OCI-LY7 (cell line): ENCODE measurements around the gene UBXN11. TPM values are rescaled to one million over a fixed set of nuclear protein-coding genes. Genes with fewer than 3 reads are reported as not detected.

Experiments used
- BruUV-seq: library from RNA; stranded (reverse); fragments of 400-500 nt; replicated peaks from 2 replicates; lab custom pipeline; 2021; lab: Mats Ljungman, UMichigan
- CTCF ChIA-PET: fragments of 300-600 bp; sonication (Branson Sonifier 250); formaldehyde crosslinking; loops from one replicate; lab custom pipeline; 2022; ENCODE audit warnings: antibody characterized with exemption; ENCODE audit not compliant: unreplicated experiment; lab: Charles Lee
- POLR2A ChIA-PET: fragments of 300-600 bp; sonication (Branson Sonifier 250); formaldehyde crosslinking; loops from one replicate; lab custom pipeline; 2022; ENCODE audit warnings: antibody characterized with exemption; lab: Charles Lee
- DNase-seq: peaks from one replicate; pipeline ENCODE4 v3.0.0-alpha.2; 2015; ENCODE audit warnings: low spot score
- H2AFZ ChIP-seq: fragments of 200-600 bp; sonication (generic), shearing (Covaris generic); 2 replicates; pipeline ENCODE4 v1.6.1; 2014; ENCODE audit warnings: mild to moderate bottlenecking, antibody characterized with exemption, low read length, moderate library complexity
- H3K27ac ChIP-seq: fragments of 200-600 bp; sonication (generic); 2 replicates; pipeline ENCODE4 v1.5.1; 2014; ENCODE audit warnings: mixed run types, low read depth, mild to moderate bottlenecking, moderate library complexity, low read length, inconsistent platforms; ENCODE audit not compliant: poor library complexity, severe bottlenecking
- H3K36me3 ChIP-seq: fragments of 200-600 bp; sonication (generic); 2 replicates; pipeline ENCODE4 v1.6.1; 2014; ENCODE audit warnings: mild to moderate bottlenecking, antibody characterized with exemption, low read length, moderate library complexity, mixed read lengths; ENCODE audit not compliant: insufficient read depth
- H3K4me1 ChIP-seq: fragments of 200-600 bp; sonication (generic); 2 replicates; pipeline ENCODE4 v1.5.1; 2014; ENCODE audit warnings: mild to moderate bottlenecking, low read length; ENCODE audit not compliant: insufficient read depth, poor library complexity, severe bottlenecking
- H3K4me2 ChIP-seq: fragments of 200-600 bp; sonication (generic); 2 replicates; pipeline ENCODE4 v1.6.1; 2014; ENCODE audit warnings: mild to moderate bottlenecking, low read length
- H3K4me3 ChIP-seq: fragments of 200-600 bp; sonication (generic); 2 replicates; pipeline ENCODE4 v1.5.1; 2014; ENCODE audit warnings: mild to moderate bottlenecking, low read depth, low read length; ENCODE audit not compliant: poor library complexity, severe bottlenecking
- H3K79me2 ChIP-seq: fragments of 200-600 bp; sonication (generic); 2 replicates; pipeline ENCODE4 v1.6.1; 2016; ENCODE audit warnings: low read depth, mild to moderate bottlenecking, low read length, moderate library complexity, mixed read lengths; ENCODE audit not compliant: insufficient read depth
- H3K9me2 ChIP-seq: fragments of 200-600 bp; sonication (generic); 2 replicates; pipeline ENCODE4 v1.6.1; 2016; ENCODE audit warnings: mild to moderate bottlenecking, low read length, mixed read lengths; ENCODE audit not compliant: insufficient read depth
- H3K9me3 ChIP-seq: fragments of 200-600 bp; sonication (generic); 2 replicates; pipeline ENCODE4 v1.6.1; 2014; ENCODE audit warnings: mild to moderate bottlenecking, mixed run types, low read length, mixed read lengths
- H4K20me1 ChIP-seq: fragments of 200-600 bp; sonication (generic); 2 replicates; pipeline ENCODE4 v1.6.1; 2014; ENCODE audit warnings: mild to moderate bottlenecking, antibody characterized with exemption, low read length, moderate library complexity, mixed read lengths; ENCODE audit not compliant: insufficient read depth
- CTCF ChIP-seq: fragments of 200-600 bp; sonication (generic); conservative IDR thresholded peaks from 2 replicates; pipeline ENCODE4 v1.5.1; 2014; ENCODE audit warnings: mild to moderate bottlenecking, antibody characterized with exemption, low read length, moderate library complexity, mixed read lengths
- EZH2phosphoT487 ChIP-seq: fragments of 200-600 bp; sonication (generic); IDR thresholded peaks from 2 replicates; pipeline ENCODE4 v1.6.1; 2018; ENCODE audit warnings: low read depth, borderline replicate concordance, mild to moderate bottlenecking, mixed run types, antibody characterized with exemption, low read length, moderate library complexity, mixed read lengths
- intact Hi-C: fragments of 100-400 bp; cut with micrococcal nuclease; formaldehyde crosslinking; loops from one replicate; pipeline ENCODE4 v1.10.0; 2022; ENCODE audit not compliant: unreplicated experiment
- total RNA-seq, 2 experiments: library from RNA; depleted of rRNA in 1 of 2; stranded (reverse); fragments of >200 nt in 1 of 2; shearing (Covaris generic) in 1 of 2; gene quantifications; 2 replicates each; pipeline ENCODE4 v1.2.3, GENCODE V29; 2014 to 2022

The UBXN11 gene
- total RNA-seq, 2 experiments from 2014 or later, result 75.8 to 111 TPM

DNA sequence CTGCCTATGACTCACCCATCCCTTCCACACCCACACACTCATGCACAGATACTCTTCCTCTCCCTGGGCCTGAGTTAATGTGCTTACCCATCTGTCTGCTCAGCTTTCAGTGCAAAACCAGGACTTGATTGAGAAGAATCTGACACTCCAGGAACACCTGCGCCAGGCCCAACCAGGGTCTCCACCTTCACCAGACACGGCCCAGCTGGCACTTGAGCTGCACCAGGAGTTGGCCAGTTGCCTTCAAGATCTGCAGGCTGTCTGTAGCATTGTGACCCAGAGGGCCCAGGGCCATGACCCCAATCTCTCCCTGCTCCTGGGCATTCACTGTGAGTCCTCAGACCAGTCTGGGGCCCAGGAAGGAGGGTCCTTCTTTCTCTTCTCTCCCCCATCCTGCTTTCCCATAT lies 30.0 kb downstream of the UBXN11 start:
- H3K9me2 ChIP-seq, result no peaks in the 10 kb centered on the region
- H2AFZ ChIP-seq, result no peak overlapping the region
- intact Hi-C loops, result no loop called here
- H3K9me3 ChIP-seq, result no peaks in the 10 kb centered on the region
- no TSS peak for BruUV-seq
- no peak overlapping the region for H3K4me2 ChIP-seq
- ChIA-PET CTCF (no interaction called here), POLR2A (interaction anchor here (0.5 to 1.0 kb wide), 2 partner anchors 39 to 40 kb away, joined by 3 to 4 read pairs; no protein-coding TSS in a partner anchor)
- peaks cover 30% of the 10 kb centered on the region for H3K4me1 ChIP-seq
- DNase-seq, result no peak
- H3K27ac ChIP-seq, result no peak overlapping the region
- H4K20me1 ChIP-seq, result no peaks in the 10 kb centered on the region
- no peaks in the 10 kb centered on the region for H3K79me2 ChIP-seq
- H3K36me3 ChIP-seq, result peaks cover 83% of the 10 kb centered on the region
- H3K4me3 ChIP-seq, result no peak overlapping the region
- TF ChIP-seq CTCF (no peak), EZH2phosphoT487 (no peak)

DNA sequence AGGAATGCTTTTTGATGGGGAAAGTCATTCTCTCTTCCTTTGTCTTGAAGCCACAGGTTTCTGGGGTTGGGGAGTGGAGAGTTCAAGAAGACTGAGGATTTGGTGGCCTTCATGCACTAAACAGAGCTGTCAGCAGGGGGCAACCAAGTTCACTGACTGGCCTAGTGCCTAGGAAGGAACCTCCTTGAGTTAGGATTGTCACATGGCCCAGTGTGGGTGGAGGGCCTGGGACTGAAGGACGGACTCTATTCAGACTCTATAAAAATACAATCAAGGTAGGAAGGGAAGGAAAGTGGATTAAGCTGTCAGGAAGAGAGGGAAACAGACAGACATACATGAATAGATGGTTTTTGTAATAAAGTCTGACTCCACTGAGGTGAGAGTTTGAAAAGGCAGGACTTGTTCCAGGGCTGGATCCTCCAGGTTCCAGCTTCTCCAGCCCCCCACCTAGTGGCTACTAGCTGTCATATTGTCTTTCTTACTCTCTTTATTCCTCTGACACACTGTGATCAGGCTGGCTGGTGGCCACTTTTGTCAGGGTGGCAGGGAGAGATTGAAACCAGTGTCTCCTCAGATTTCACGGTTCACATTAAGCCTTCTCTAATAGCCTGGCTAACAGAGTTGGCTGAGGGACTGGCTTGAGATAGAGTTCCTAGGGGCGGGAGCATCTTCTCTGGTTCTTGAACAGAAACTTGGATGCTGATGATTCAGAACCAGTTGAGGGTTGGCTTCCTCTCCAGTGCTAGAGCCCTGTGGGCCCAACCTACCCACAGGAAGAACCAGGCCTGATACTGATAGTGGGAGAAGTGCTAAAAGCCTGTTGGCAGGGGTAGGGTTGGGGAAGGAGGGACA lies 30.6 kb downstream of the UBXN11 start:
- no peak overlapping the region for H3K4me2 ChIP-seq
- no peak overlapping the region for H3K4me3 ChIP-seq
- peak; percentile 78 for DNase-seq
- no peaks in the 10 kb centered on the region for H4K20me1 ChIP-seq
- peak overlapping the region; percentile 5 for H3K27ac ChIP-seq
- ChIA-PET CTCF (interaction anchor here (0.5 kb wide), 1 partner anchor 10 kb away, joined by 3 read pairs; no protein-coding TSS in a partner anchor), POLR2A (interaction anchor here (0.5 to 1.0 kb wide), 5 partner anchors 29 to 221 kb away, joined by 3 to 4 read pairs (median 3); no protein-coding TSS in a partner anchor)
- no peaks in the 10 kb centered on the region for H3K79me2 ChIP-seq
- no peak overlapping the region for H2AFZ ChIP-seq
- H3K9me2 ChIP-seq, result no peaks in the 10 kb centered on the region
- H3K36me3 ChIP-seq, result peaks cover 83% of the 10 kb centered on the region
- TF ChIP-seq CTCF (peak; percentile 90), EZH2phosphoT487 (no peak)
- intact Hi-C loops, result loop anchor here (2.0 kb wide), 1 partner anchor 141 kb away; no protein-coding TSS in a partner anchor
- BruUV-seq, result no TSS peak
- no peaks in the 10 kb centered on the region for H3K9me3 ChIP-seq
- H3K4me1 ChIP-seq, result peaks cover 30% of the 10 kb centered on the region
